ENCODE data around the gene FIGNL2. TPM values are rescaled to one million over a fixed set of nuclear protein-coding genes. Genes with fewer than 3 reads are reported as not detected.

The FIGNL2 gene
- total and polyA plus RNA-seq, 2 of the 13 experiments (the other 11 are each of a cell fraction or from before 2014, with no cell fraction given) = 0.82 to 1.00 TPM

GRCh38 chr12:51867371-51867770 lies 18.9 kb upstream of the FIGNL2 start:
- Histone ChIP-seq H2AFZ (ENCODE audit: low read length) (no peak overlapping the region), H3K4me2 (ENCODE audit: low read depth, low read length) (no peak overlapping the region), H3K9ac (ENCODE audit: insufficient read depth, low read depth, low read length) (no peak overlapping the region), H4K20me1 (ENCODE audit: insufficient read depth, low read length) (no peaks in the 10 kb centered on the region), H3K9me3 (ENCODE audit: low read length) (no peaks in the 10 kb centered on the region), H3K27ac (ENCODE audit: extremely low read length, insufficient read depth, low read length) (no peak overlapping the region), H3K36me3 (replicated peaks in 1 of 2; ENCODE audit: control insufficient read depth in 1 of 2, insufficient read depth in 2 of 2, low read length in 2 of 2) (no peaks in the 10 kb centered on the region), H3K4me3 (replicated peaks in 1 of 3; ENCODE audit: insufficient read depth in 1 of 3, low read depth in 2 of 3, low read length in 3 of 3) (no peak overlapping the region), H3K27me3 (ENCODE audit: control insufficient read depth in 1 of 2, insufficient read depth in 2 of 2, low read length in 2 of 2) (peaks cover 8 to 47% of the 10 kb centered on the region in 2 experiments; a peak in 4 of 5 replicates), H3K4me1 (ENCODE audit: insufficient read depth, low read length) (peaks cover 63% of the 10 kb centered on the region), H3K79me2 (ENCODE audit: insufficient read depth, low read length) (no peaks in the 10 kb centered on the region)
- intact Hi-C loops (cut with micrococcal nuclease; ENCODE audit: unreplicated experiment) (no loop called here), in situ Hi-C loops (cut with HindIII; ENCODE audit: extremely low pct_ligation_motif_present, low pct_unique_long_range_greater_than_20kb) (no loop called here)
- DNase-seq (ENCODE audit: low spot score) (no peak), ATAC-seq (no peak), FAIRE-seq (no peak)
- no TSS peak for BruUV-seq (replicated peaks)
- CTCF ChIA-PET (ENCODE audit: low intra/inter-chr PET ratio, low total read pairs) = no interaction called here
- no peak for TF ChIP-seq ZNF569 (CRISPR knock-in tag; IDR thresholded peaks at IDR 0.05; ENCODE audit: borderline replicate concordance)
- no peak for TF ChIP-seq TGIF2 (CRISPR knock-in tag; IDR thresholded peaks at IDR 0.05)
- no peak for TF ChIP-seq ELF4 (CRISPR knock-in tag; IDR thresholded peaks at IDR 0.05; ENCODE audit: borderline replicate concordance)
- no peak for TF ChIP-seq TOPORS (CRISPR knock-in tag; IDR thresholded peaks at IDR 0.05)
- no peak for TF ChIP-seq ZNF558 (CRISPR knock-in tag; IDR thresholded peaks at IDR 0.05; ENCODE audit: borderline replicate concordance)
- TF ChIP-seq GMEB1 (CRISPR knock-in tag; IDR thresholded peaks at IDR 0.05; ENCODE audit: borderline replicate concordance) = no peak
- POLR2A ChIA-PET = interaction anchor here (1.1 kb wide), 1 partner anchor 54 kb away, joined by 3 read pairs; no protein-coding TSS in a partner anchor

- peak; percentile 11; the same call in 2 of the 3 replicates for ATAC-seq
- H3K4me3 ChIP-seq (replicated peaks in 1 of 3; ENCODE audit: insufficient read depth in 1 of 3, low read depth in 2 of 3, low read length in 3 of 3) = no peak overlapping the region
- no peaks in the 10 kb centered on the region for H3K9me3 ChIP-seq (ENCODE audit: low read length)
- WGBS (ENCODE audit: low lambda C conversion rate) = 41% methylated on average over 8 of the region's 8 CpGs
- H3K4me2 ChIP-seq (ENCODE audit: low read depth, low read length) = no peak overlapping the region
- no peak overlapping the region for H2AFZ ChIP-seq (ENCODE audit: low read length)
- H3K9ac ChIP-seq (ENCODE audit: insufficient read depth, low read depth, low read length) = no peak overlapping the region
- H3K36me3 ChIP-seq (replicated peaks in 1 of 2; ENCODE audit: control insufficient read depth in 1 of 2, insufficient read depth in 2 of 2, low read length in 2 of 2) = no peaks in the 10 kb centered on the region
- CTCF ChIA-PET (ENCODE audit: low intra/inter-chr PET ratio, low total read pairs) = no interaction called here
- no peak for DNase-seq (ENCODE audit: low spot score)
- H4K20me1 ChIP-seq (ENCODE audit: insufficient read depth, low read length) = no peaks in the 10 kb centered on the region
- H3K27ac ChIP-seq (ENCODE audit: extremely low read length, insufficient read depth, low read length) = no peak overlapping the region
- peaks cover 63% of the 10 kb centered on the region for H3K4me1 ChIP-seq (ENCODE audit: insufficient read depth, low read length)
- no peaks in the 10 kb centered on the region for H3K79me2 ChIP-seq (ENCODE audit: insufficient read depth, low read length)
- BruUV-seq (replicated peaks) = no TSS peak
- TF ChIP-seq ZNF362 (CRISPR knock-in tag; IDR thresholded peaks at IDR 0.05; ENCODE audit: borderline replicate concordance) (peak; percentile 74; the same call in 1 of the 2 replicates), ZNF441 (CRISPR knock-in tag; IDR thresholded peaks at IDR 0.05; ENCODE audit: borderline replicate concordance) (peak; percentile 58; the same call in 1 of the 2 replicates), ZNF770 (CRISPR knock-in tag; IDR thresholded peaks at IDR 0.05) (peak; percentile 91), ZFP62 (CRISPR knock-in tag; IDR thresholded peaks at IDR 0.05) (no peak)
- POLR2A ChIA-PET = interaction anchor here (1.1 kb wide), 2 partner anchors 11 to 53 kb away, joined by 3 read pairs; no protein-coding TSS in a partner anchor
- H3K27me3 ChIP-seq (ENCODE audit: control insufficient read depth in 1 of 2, insufficient read depth in 2 of 2, low read length in 2 of 2) = peaks cover 10 to 45% of the 10 kb centered on the region in 2 experiments; a peak in 4 of 5 replicates
- in situ Hi-C loops (cut with HindIII; ENCODE audit: extremely low pct_ligation_motif_present, low pct_unique_long_range_greater_than_20kb) (no loop called here), intact Hi-C loops (cut with micrococcal nuclease; ENCODE audit: unreplicated experiment) (no loop called here)
- FAIRE-seq = no peak
Observed at GRCh38 chr12:51866762-51867161, 18.2 kb upstream of the FIGNL2 start.

Measured in HepG2 (cell line).